Astrocyte (in vitro differentiated cells and primary cell): Measurements from ENCODE around the gene BACH2. TPM values are rescaled to one million over a fixed set of nuclear protein-coding genes. Genes with fewer than 3 reads are reported as not detected.

Experiments used
- DNase-seq: peaks from one replicate; pipeline ENCODE4 v3.0.0-alpha.2; 2010; ENCODE audit warnings: low read depth
- FAIRE-seq: peaks from 2 replicates; lab custom pipeline; 2011; peaks lifted over from hg19 to GRCh38; lab: Jason Lieb, UNC
- H2AFZ ChIP-seq: 2 replicates; pipeline ENCODE4 v1.6.0; 2012; ENCODE audit warnings: low read depth, low read length, inconsistent platforms
- H3K27ac ChIP-seq: 2 replicates; pipeline ENCODE4 v1.5.1; 2011; ENCODE audit warnings: low read depth, low read length, inconsistent platforms
- H3K27me3 ChIP-seq: 2 replicates; pipeline ENCODE4 v1.6.0; 2011; ENCODE audit warnings: low read length, inconsistent platforms; ENCODE audit not compliant: insufficient read depth
- H3K36me3 ChIP-seq: 2 replicates; pipeline ENCODE4 v1.5.1; 2011; ENCODE audit warnings: low read length, inconsistent platforms; ENCODE audit not compliant: insufficient read depth
- H3K4me1 ChIP-seq: 2 replicates; pipeline ENCODE4 v1.5.1; 2011; ENCODE audit warnings: low read length, inconsistent platforms; ENCODE audit not compliant: insufficient read depth
- H3K4me2 ChIP-seq: 2 replicates; pipeline ENCODE4 v1.6.0; 2012; ENCODE audit warnings: low read length, inconsistent platforms
- H3K4me3 ChIP-seq: 2 replicates; pipeline ENCODE4 v1.5.1; 2011; ENCODE audit warnings: low read depth, mild to moderate bottlenecking, low read length, inconsistent platforms; ENCODE audit not compliant: insufficient read depth
- H3K79me2 ChIP-seq: 2 replicates; pipeline ENCODE4 v1.6.0; 2012; ENCODE audit warnings: mild to moderate bottlenecking, low read length, inconsistent platforms; ENCODE audit not compliant: insufficient read depth
- H3K9ac ChIP-seq: 2 replicates; pipeline ENCODE4 v1.6.0; 2012; ENCODE audit warnings: mild to moderate bottlenecking, low read length, inconsistent platforms
- H3K9me3 ChIP-seq: 2 replicates; pipeline ENCODE4 v1.5.1; 2012; ENCODE audit warnings: low read depth, mild to moderate bottlenecking, low read length, inconsistent platforms; ENCODE audit not compliant: insufficient read depth
- H4K20me1 ChIP-seq: 2 replicates; pipeline ENCODE4 v1.6.0; 2012; ENCODE audit warnings: low read length, inconsistent platforms; ENCODE audit not compliant: insufficient read depth
- H3K27ac Mint-ChIP-seq: one replicate; pipeline ENCODE4 v1.8.0; 2021; ENCODE audit warnings: mild to moderate bottlenecking, mixed read lengths; ENCODE audit not compliant: unreplicated experiment
- H3K27me3 Mint-ChIP-seq: one replicate; pipeline ENCODE4 v1.8.0; 2021; ENCODE audit warnings: low read depth, mixed read lengths; ENCODE audit not compliant: unreplicated experiment
- H3K36me3 Mint-ChIP-seq: one replicate; pipeline ENCODE4 v1.8.0; 2021; ENCODE audit warnings: low read depth, mixed read lengths; ENCODE audit not compliant: unreplicated experiment
- H3K4me1 Mint-ChIP-seq: one replicate; pipeline ENCODE4 v1.8.0; 2021; ENCODE audit warnings: low read depth, mixed read lengths; ENCODE audit not compliant: unreplicated experiment
- H3K4me3 Mint-ChIP-seq: one replicate; pipeline ENCODE4 v1.8.0; 2021; ENCODE audit warnings: mild to moderate bottlenecking, moderate library complexity, mixed read lengths; ENCODE audit not compliant: unreplicated experiment
- H3K9me3 Mint-ChIP-seq: one replicate; pipeline ENCODE4 v1.8.0; 2021; ENCODE audit warnings: mild to moderate bottlenecking, mixed read lengths; ENCODE audit not compliant: unreplicated experiment
- CTCF ChIP-seq: IDR thresholded peaks from 2 replicates; pipeline ENCODE4 v1.5.1; 2011; ENCODE audit warnings: low read depth, mild to moderate bottlenecking, inconsistent platforms, low read length, moderate library complexity; ENCODE audit not compliant: insufficient read depth
- EZH2 ChIP-seq: IDR thresholded peaks from 2 replicates; pipeline ENCODE4 v1.6.1; 2012; ENCODE audit warnings: mild to moderate bottlenecking, low read length, inconsistent platforms; ENCODE audit not compliant: insufficient read depth
- total RNA-seq: library from RNA; stranded (reverse); gene quantifications from 2 replicates; pipeline ENCODE4 v1.2.1, GENCODE V29; 2021

Gene BACH2
- total RNA-seq, 1 donor from 2014 or later = 17.5 TPM

DNA sequence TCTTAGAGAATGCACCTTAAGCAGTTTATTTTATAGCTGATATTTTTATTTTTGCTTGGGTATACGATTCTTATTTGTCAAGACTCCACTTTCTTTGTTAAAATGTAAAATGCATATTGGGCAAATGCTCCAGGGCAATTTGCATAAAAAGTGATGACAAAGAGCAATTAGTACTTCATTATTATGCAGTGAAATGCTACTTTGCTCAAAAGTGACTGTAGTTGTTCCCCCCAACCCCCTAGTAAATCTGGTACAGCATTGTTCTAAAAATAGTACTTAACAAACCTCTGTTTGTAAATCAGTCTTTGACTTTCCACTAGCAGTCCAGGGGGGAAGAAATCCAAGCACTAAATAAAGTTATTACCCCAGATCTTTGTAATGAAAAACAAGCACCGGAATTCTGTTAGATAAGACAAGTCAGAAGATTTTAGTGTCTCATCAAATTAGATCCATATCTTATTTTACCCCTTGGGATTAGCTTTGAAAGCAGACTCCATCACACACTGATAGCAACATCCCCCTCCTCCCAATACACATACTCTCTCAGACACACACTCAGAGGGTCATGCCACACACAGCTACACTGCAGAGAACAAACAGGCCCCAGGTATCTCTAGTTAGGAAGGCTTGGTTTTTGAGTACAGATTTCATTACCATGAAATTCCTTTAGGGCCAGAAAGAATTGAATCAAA lies 32.9 kb upstream of the BACH2 start:
- no peaks in the 10 kb centered on the region for H3K4me1 ChIP-seq
- H2AFZ ChIP-seq = no peak overlapping the region
- H3K4me2 ChIP-seq = no peak overlapping the region
- no peaks in the 10 kb centered on the region for H3K27me3 ChIP-seq
- FAIRE-seq (no peak), DNase-seq (no peak)
- no peak overlapping the region for H3K27ac ChIP-seq
- no peaks in the 10 kb centered on the region for H3K79me2 ChIP-seq
- TF ChIP-seq EZH2 = no peak
- no peak for TF ChIP-seq CTCF
- no peak overlapping the region for H3K27ac Mint-ChIP-seq
- H3K4me3 ChIP-seq = no peak overlapping the region
- no peak overlapping the region for H3K9ac ChIP-seq
- H3K4me1 Mint-ChIP-seq = peaks cover 8% of the 10 kb centered on the region
- no peaks in the 10 kb centered on the region for H3K9me3 ChIP-seq
- H3K4me3 Mint-ChIP-seq = no peak overlapping the region
- H4K20me1 ChIP-seq = no peaks in the 10 kb centered on the region
- H3K36me3 Mint-ChIP-seq = peaks cover 3% of the 10 kb centered on the region
- H3K27me3 Mint-ChIP-seq = peaks cover 3% of the 10 kb centered on the region
- peaks cover 7% of the 10 kb centered on the region for H3K9me3 Mint-ChIP-seq
- no peaks in the 10 kb centered on the region for H3K36me3 ChIP-seq

- Mint-ChIP-seq H3K4me1 (peaks cover 8% of the 10 kb centered on the region), H3K27me3 (no peaks in the 10 kb centered on the region), H3K4me3 (no peak overlapping the region), H3K9me3 (peaks cover 2% of the 10 kb centered on the region), H3K36me3 (no peaks in the 10 kb centered on the region), H3K27ac (no peak overlapping the region)
- Histone ChIP-seq H3K9ac (no peak overlapping the region), H3K79me2 (no peaks in the 10 kb centered on the region), H3K27me3 (no peaks in the 10 kb centered on the region), H3K36me3 (no peaks in the 10 kb centered on the region), H3K4me1 (no peaks in the 10 kb centered on the region), H3K4me3 (no peak overlapping the region), H2AFZ (no peak overlapping the region), H3K27ac (no peak overlapping the region), H3K4me2 (no peak overlapping the region), H3K9me3 (no peaks in the 10 kb centered on the region), H4K20me1 (no peaks in the 10 kb centered on the region)
- FAIRE-seq (peak; percentile 45), DNase-seq (peak; percentile 41)
- TF ChIP-seq CTCF (no peak), EZH2 (no peak)
Observed at GRCh38 chr6:90328004-90328403, 31.4 kb upstream of the BACH2 start.

DNA sequence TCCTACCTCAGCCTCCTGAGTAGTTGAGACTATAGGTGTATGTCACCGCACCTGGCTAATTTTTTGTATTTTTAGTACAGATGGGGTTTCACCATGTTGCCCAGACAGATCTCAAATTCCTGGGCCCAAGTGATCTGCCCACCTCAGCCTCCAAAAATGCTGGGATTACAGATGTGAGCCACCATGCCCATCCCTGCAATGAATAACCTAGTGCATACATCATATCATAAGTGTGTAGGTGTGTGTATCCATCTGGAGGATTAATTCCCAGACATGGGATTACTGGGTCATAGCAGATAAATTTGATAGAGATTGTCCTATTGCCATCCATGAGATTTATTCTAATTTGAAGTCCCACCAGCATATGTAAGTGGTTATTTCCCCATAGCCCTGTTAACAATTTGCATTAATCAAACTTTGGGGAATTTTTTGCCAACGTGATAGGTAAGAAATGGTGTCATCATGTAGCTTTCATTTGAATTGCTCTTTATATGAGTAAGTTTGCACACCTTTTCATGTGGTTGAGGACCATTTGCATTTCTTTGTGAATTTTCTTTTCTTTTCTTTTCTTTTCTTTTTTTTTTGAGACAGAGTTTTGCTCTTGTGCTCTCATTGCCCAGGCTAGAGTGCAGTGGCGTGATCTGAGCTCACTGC lies 29.9 kb upstream of the BACH2 start:
- Histone ChIP-seq H3K4me1 (no peaks in the 10 kb centered on the region), H4K20me1 (no peaks in the 10 kb centered on the region), H3K36me3 (no peaks in the 10 kb centered on the region), H3K4me3 (no peak overlapping the region), H3K27ac (no peak overlapping the region), H2AFZ (no peak overlapping the region), H3K9ac (no peak overlapping the region), H3K79me2 (no peaks in the 10 kb centered on the region), H3K9me3 (no peaks in the 10 kb centered on the region), H3K4me2 (no peak overlapping the region), H3K27me3 (no peaks in the 10 kb centered on the region)
- no peak overlapping the region for H3K4me3 Mint-ChIP-seq
- H3K36me3 Mint-ChIP-seq = no peaks in the 10 kb centered on the region
- H3K9me3 Mint-ChIP-seq = no peaks in the 10 kb centered on the region
- FAIRE-seq (no peak), DNase-seq (no peak)
- TF ChIP-seq EZH2 (no peak), CTCF (no peak)
- no peak overlapping the region for H3K27ac Mint-ChIP-seq
- H3K27me3 Mint-ChIP-seq = no peaks in the 10 kb centered on the region
- peaks cover 8% of the 10 kb centered on the region for H3K4me1 Mint-ChIP-seq
